ENCODE results near the gene SH2D3A. TPM values are rescaled to one million over a fixed set of nuclear protein-coding genes. Genes with fewer than 3 reads are reported as not detected.

The SH2D3A gene
- total RNA-seq, 1 experiment from 2014 or later, result 75.7 TPM

DNA sequence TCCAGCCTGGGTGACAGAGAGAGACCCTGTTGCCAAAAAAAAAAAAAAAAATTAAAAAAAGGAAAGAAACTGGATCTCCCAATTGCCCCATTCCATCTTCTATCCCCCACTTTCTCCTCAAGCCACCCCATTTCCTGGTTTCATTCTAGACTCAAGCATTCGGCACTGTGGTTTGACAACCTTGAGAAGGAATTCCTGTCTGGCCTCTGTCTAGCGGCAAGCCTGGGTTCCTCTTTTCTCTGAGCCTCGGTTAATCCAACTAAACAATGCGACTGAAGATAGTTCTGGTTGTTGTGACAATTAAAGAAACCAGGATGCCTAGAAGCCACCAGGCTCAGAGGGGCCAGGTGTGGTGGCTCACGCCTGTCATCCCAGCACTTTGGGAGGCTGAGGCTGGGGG lies 43.5 kb downstream of the SH2D3A start:
- Histone ChIP-seq H3K4me2 (ENCODE audit: low read length) (no peak overlapping the region), H4K20me1 (ENCODE audit: insufficient read depth) (no peaks in the 10 kb centered on the region)

More for the DNA sequence above, 43.5 kb downstream of the SH2D3A start:
- no peaks in the 10 kb centered on the region for H3K27me3 ChIP-seq (ENCODE audit: insufficient read depth, low read length)
- RAD21 ChIA-PET (ENCODE audit: low non-redundant PET in 1 of 2, low total read pairs in 2 of 2, uncharacterized antibody in 2 of 2, unreplicated experiment in 2 of 2), result no interaction called here
- DNase-seq (ENCODE audit: low read depth, low spot score), result no peak
- BruUV-seq (replicated peaks), result no TSS peak
- no peak overlapping the region for H3K27ac ChIP-seq (ENCODE audit: low read depth, low read length)
- POLR2A ChIA-PET, result no interaction called here
- H3K9me2 ChIP-seq (ENCODE audit: insufficient read depth), result no peaks in the 10 kb centered on the region
- intact Hi-C loops (cut with micrococcal nuclease), result no loop called here
- H3K36me3 ChIP-seq (ENCODE audit: control insufficient read depth in 1 of 2, insufficient read depth in 2 of 2, low read length in 2 of 2), result no peaks in the 10 kb centered on the region
- no peak for ATAC-seq
- no peak overlapping the region for H2AFZ ChIP-seq (ENCODE audit: low read depth, low read length, poor library complexity, severe bottlenecking)
- CTCF ChIA-PET, result no interaction called here
- no peak overlapping the region for H3K4me3 ChIP-seq (replicated peaks in 1 of 2; ENCODE audit: low read depth in 1 of 2, low read length in 2 of 2)
- H3K9me3 ChIP-seq (ENCODE audit: control insufficient read depth in 1 of 2, insufficient read depth in 1 of 2, low read depth in 1 of 2, low read length in 2 of 2), result no peaks in the 10 kb centered on the region
- no peaks in the 10 kb centered on the region for H3K79me2 ChIP-seq (ENCODE audit: insufficient read depth, low read length)
- no peak overlapping the region for H3K9ac ChIP-seq (ENCODE audit: low read length)
- TF ChIP-seq, protein P1, sequence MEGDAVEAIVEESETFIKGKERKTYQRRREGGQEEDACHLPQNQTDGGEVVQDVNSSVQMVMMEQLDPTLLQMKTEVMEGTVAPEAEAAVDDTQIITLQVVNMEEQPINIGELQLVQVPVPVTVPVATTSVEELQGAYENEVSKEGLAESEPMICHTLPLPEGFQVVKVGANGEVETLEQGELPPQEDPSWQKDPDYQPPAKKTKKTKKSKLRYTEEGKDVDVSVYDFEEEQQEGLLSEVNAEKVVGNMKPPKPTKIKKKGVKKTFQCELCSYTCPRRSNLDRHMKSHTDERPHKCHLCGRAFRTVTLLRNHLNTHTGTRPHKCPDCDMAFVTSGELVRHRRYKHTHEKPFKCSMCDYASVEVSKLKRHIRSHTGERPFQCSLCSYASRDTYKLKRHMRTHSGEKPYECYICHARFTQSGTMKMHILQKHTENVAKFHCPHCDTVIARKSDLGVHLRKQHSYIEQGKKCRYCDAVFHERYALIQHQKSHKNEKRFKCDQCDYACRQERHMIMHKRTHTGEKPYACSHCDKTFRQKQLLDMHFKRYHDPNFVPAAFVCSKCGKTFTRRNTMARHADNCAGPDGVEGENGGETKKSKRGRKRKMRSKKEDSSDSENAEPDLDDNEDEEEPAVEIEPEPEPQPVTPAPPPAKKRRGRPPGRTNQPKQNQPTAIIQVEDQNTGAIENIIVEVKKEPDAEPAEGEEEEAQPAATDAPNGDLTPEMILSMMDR (IDR thresholded peaks at IDR 0.05 in 2 of 3, conservative IDR thresholded peaks at IDR 0.05 in 1 of 3; ENCODE audit: borderline replicate concordance in 1 of 3, insufficient read depth in 1 of 3, low read depth in 2 of 3, low read length in 2 of 3), result no peak
- TF ChIP-seq, protein P2, sequence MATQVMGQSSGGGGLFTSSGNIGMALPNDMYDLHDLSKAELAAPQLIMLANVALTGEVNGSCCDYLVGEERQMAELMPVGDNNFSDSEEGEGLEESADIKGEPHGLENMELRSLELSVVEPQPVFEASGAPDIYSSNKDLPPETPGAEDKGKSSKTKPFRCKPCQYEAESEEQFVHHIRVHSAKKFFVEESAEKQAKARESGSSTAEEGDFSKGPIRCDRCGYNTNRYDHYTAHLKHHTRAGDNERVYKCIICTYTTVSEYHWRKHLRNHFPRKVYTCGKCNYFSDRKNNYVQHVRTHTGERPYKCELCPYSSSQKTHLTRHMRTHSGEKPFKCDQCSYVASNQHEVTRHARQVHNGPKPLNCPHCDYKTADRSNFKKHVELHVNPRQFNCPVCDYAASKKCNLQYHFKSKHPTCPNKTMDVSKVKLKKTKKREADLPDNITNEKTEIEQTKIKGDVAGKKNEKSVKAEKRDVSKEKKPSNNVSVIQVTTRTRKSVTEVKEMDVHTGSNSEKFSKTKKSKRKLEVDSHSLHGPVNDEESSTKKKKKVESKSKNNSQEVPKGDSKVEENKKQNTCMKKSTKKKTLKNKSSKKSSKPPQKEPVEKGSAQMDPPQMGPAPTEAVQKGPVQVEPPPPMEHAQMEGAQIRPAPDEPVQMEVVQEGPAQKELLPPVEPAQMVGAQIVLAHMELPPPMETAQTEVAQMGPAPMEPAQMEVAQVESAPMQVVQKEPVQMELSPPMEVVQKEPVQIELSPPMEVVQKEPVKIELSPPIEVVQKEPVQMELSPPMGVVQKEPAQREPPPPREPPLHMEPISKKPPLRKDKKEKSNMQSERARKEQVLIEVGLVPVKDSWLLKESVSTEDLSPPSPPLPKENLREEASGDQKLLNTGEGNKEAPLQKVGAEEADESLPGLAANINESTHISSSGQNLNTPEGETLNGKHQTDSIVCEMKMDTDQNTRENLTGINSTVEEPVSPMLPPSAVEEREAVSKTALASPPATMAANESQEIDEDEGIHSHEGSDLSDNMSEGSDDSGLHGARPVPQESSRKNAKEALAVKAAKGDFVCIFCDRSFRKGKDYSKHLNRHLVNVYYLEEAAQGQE (IDR thresholded peaks at IDR 0.05; ENCODE audit: low read depth), result no peak
- TF ChIP-seq TCF7L2 (IDR thresholded peaks at IDR 0.05; ENCODE audit: borderline replicate concordance, extremely low read depth, insufficient read depth, insufficient read length) (no peak), EZH2phosphoT487 (IDR thresholded peaks at IDR 0.05; ENCODE audit: borderline replicate concordance) (no peak), POLR2AphosphoS5 (IDR thresholded peaks at IDR 0.05; ENCODE audit: low read depth, low read length) (no peak), FOSL1 (IDR thresholded peaks at IDR 0.05; ENCODE audit: low read depth) (no peak), JUND (IDR thresholded peaks at IDR 0.05) (no peak), RAD21 (IDR thresholded peaks at IDR 0.05; ENCODE audit: low read depth) (no peak), POLR2A (IDR thresholded peaks at IDR 0.05; ENCODE audit: borderline replicate concordance, extremely low read depth, insufficient read depth, insufficient read length) (no peak), CBX3 (IDR thresholded peaks at IDR 0.05; ENCODE audit: low read depth) (no peak), ZNF274 (IDR thresholded peaks at IDR 0.05; ENCODE audit: low read depth, low read length) (no peak), EZH2 (IDR thresholded peaks at IDR 0.05) (no peak), SIN3A (IDR thresholded peaks at IDR 0.05; ENCODE audit: low read depth) (no peak), SRF (IDR thresholded peaks at IDR 0.05; ENCODE audit: low read depth) (no peak)
- TF ChIP-seq, protein P3, sequence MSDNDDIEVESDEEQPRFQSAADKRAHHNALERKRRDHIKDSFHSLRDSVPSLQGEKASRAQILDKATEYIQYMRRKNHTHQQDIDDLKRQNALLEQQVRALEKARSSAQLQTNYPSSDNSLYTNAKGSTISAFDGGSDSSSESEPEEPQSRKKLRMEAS (IDR thresholded peaks at IDR 0.05), result no peak
- peaks cover 11 to 16% of the 10 kb centered on the region in 2 experiments; a peak in 3 of 4 replicates for H3K4me1 ChIP-seq (ENCODE audit: control insufficient read depth in 1 of 2, insufficient read depth in 2 of 2, low read length in 2 of 2)

Measured in HCT116 (cell line).